H1 (cell line): ENCODE results near the gene APMAP. TPM values are rescaled to one million over a fixed set of nuclear protein-coding genes. Genes with fewer than 3 reads are reported as not detected.

Experiments used
- CTCF ChIA-PET: fragments of 300-600 bp; sonication (Branson Sonifier 250); formaldehyde crosslinking; loops from one replicate; lab custom pipeline; 2021; ENCODE audit not compliant: partially characterized antibody; lab: Charles Lee
- POLR2A ChIA-PET: fragments of 300-600 bp; sonication (Branson Sonifier 250); formaldehyde crosslinking; loops from one replicate; lab custom pipeline; 2021; ENCODE audit warnings: inconsistent platforms; ENCODE audit not compliant: partially characterized antibody; lab: Charles Lee
- DNase-seq, 2 experiments: peaks; one replicate each; pipeline versions ENCODE4 v3.0.0 to v3.0.0-alpha.2; 2010 to 2022; ENCODE audit warnings: low spot score in 2 of 2, low read depth in 1 of 2, mixed read lengths in 1 of 2
- FAIRE-seq: peaks from 2 replicates; lab custom pipeline; 2011; peaks lifted over from hg19 to GRCh38; lab: Jason Lieb, UNC
- H2AFZ ChIP-seq: 2 replicates; pipeline ENCODE4 v1.8.1; 2012; ENCODE audit warnings: low read length, inconsistent platforms
- H2AK5ac ChIP-seq: 2 replicates; pipeline ENCODE4 v1.6.1; 2013; ENCODE audit warnings: low read depth, low read length
- H2BK120ac ChIP-seq: replicated peaks from 2 replicates; pipeline ENCODE3; 2013; ENCODE audit warnings: low read depth, low read length, inconsistent platforms
- H2BK12ac ChIP-seq: 2 replicates; pipeline ENCODE4 v1.6.1; 2013; ENCODE audit warnings: low read depth, low read length
- H2BK15ac ChIP-seq: 2 replicates; pipeline ENCODE4 v1.6.1; 2013; ENCODE audit warnings: low read length
- H2BK20ac ChIP-seq: 2 replicates; pipeline ENCODE4 v1.6.1; 2013; ENCODE audit warnings: low read length
- H2BK5ac ChIP-seq: 2 replicates; pipeline ENCODE4 v1.6.1; 2013; ENCODE audit warnings: low read depth, low read length
- H3K14ac ChIP-seq: 2 replicates; pipeline ENCODE4 v1.6.1; 2013; ENCODE audit warnings: inconsistent platforms; ENCODE audit not compliant: insufficient read length
- H3K18ac ChIP-seq: 2 replicates; pipeline ENCODE4 v1.6.1; 2013; ENCODE audit warnings: low read length; ENCODE audit errors: extremely low read depth
- H3K23ac ChIP-seq: 2 replicates; pipeline ENCODE4 v1.6.1; 2013; ENCODE audit warnings: inconsistent platforms; ENCODE audit not compliant: insufficient read length
- H3K23me2 ChIP-seq: 2 replicates; pipeline ENCODE4 v1.6.1; 2013; ENCODE audit warnings: low read depth, low read length
- H3K27ac ChIP-seq: 2 replicates; pipeline ENCODE4 v1.6.1; 2011; ENCODE audit warnings: low read depth, low read length, inconsistent platforms
- H3K27me3 ChIP-seq, 4 experiments: replicated peaks in 1 of 4; 1 replicate in 1 of 4; 2 replicates in 3 of 4; pipeline versions ENCODE4 v1.6.1 to v1.8.1; 2011 to 2013; ENCODE audit warnings: low read length in 3 of 4, mild to moderate bottlenecking in 3 of 4, inconsistent platforms in 2 of 4, mixed read lengths in 2 of 4, moderate library complexity in 1 of 4; ENCODE audit not compliant: control insufficient read depth in 3 of 4, insufficient read depth in 3 of 4; ENCODE audit errors: extremely low read depth in 1 of 4
- H3K36me3 ChIP-seq, 4 experiments: 2 replicates each; pipeline versions ENCODE4 v1.6.1 to v1.8.1; 2011 to 2013; ENCODE audit warnings: mild to moderate bottlenecking in 4 of 4, low read length in 3 of 4, moderate library complexity in 2 of 4, control low read depth in 1 of 4, inconsistent platforms in 1 of 4; ENCODE audit not compliant: insufficient read depth in 4 of 4, control insufficient read depth in 2 of 4
- H3K4ac ChIP-seq: replicated peaks from 2 replicates; pipeline ENCODE3; 2013; ENCODE audit warnings: low read length, low read depth, mixed read lengths, inconsistent platforms; ENCODE audit not compliant: insufficient read length
- H3K4me1 ChIP-seq, 4 experiments: replicated peaks in 1 of 4; 1 replicate in 1 of 4; 2 replicates in 3 of 4; pipeline versions ENCODE4 v1.6.1 to v1.8.1; 2011 to 2013; ENCODE audit warnings: low read length in 3 of 4, inconsistent platforms in 2 of 4, mixed read lengths in 1 of 4; ENCODE audit not compliant: insufficient read depth in 4 of 4, control insufficient read depth in 3 of 4
- H3K4me2 ChIP-seq, 2 experiments: 2 replicates each; pipeline versions ENCODE4 v1.6.1 to v1.8.1; 2011 to 2013; ENCODE audit warnings: low read depth in 2 of 2, low read length in 2 of 2, control low read depth in 1 of 2, inconsistent platforms in 1 of 2, mild to moderate bottlenecking in 1 of 2; ENCODE audit not compliant: insufficient read depth in 1 of 2
- H3K4me3 ChIP-seq, 4 experiments: fragments of 200-600, 300-600 bp in 1 of 4; sonication (generic), shearing (Covaris generic), sonication (Bioruptor Twin) in 1 of 4; 2 replicates each; pipeline versions ENCODE4 v1.5.1 to v1.8.1; 2011 to 2016; ENCODE audit warnings: low read length in 4 of 4, low read depth in 3 of 4, control low read depth in 2 of 4, inconsistent platforms in 2 of 4, mild to moderate bottlenecking in 2 of 4, mixed read lengths in 1 of 4, moderate library complexity in 1 of 4; ENCODE audit not compliant: insufficient read depth in 2 of 4; ENCODE audit errors: extremely low read depth in 1 of 4
- H3K56ac ChIP-seq: replicated peaks from 2 replicates; pipeline ENCODE3; 2013; ENCODE audit warnings: low read depth, mild to moderate bottlenecking, mixed read lengths, low read length, inconsistent platforms; ENCODE audit not compliant: insufficient read length
- H3K79me1 ChIP-seq: 2 replicates; pipeline ENCODE4 v1.6.1; 2013; ENCODE audit warnings: low read depth, low read length, control low read depth
- H3K79me2 ChIP-seq, 2 experiments: 2 replicates each; pipeline versions ENCODE4 v1.6.1 to v1.8.1; 2012 to 2013; ENCODE audit warnings: low read length in 2 of 2, mild to moderate bottlenecking in 2 of 2, inconsistent platforms in 1 of 2; ENCODE audit not compliant: insufficient read depth in 2 of 2, control insufficient read depth in 1 of 2
- H3K9ac ChIP-seq, 4 experiments: replicated peaks in 1 of 4; 1 replicate in 1 of 4; 2 replicates in 3 of 4; pipeline versions ENCODE4 v1.6.1 to v1.8.1; 2011 to 2013; ENCODE audit warnings: low read depth in 3 of 4, low read length in 3 of 4, control low read depth in 2 of 4, mild to moderate bottlenecking in 2 of 4, moderate library complexity in 2 of 4, inconsistent platforms in 1 of 4; ENCODE audit errors: extremely low read depth in 1 of 4
- H3K9me3 ChIP-seq, 2 experiments: 2 replicates each; pipeline versions ENCODE4 v1.6.1 to v1.8.1; 2012 to 2013; ENCODE audit warnings: mild to moderate bottlenecking in 2 of 2, moderate library complexity in 2 of 2, control low read depth in 1 of 2, inconsistent platforms in 1 of 2, low read depth in 1 of 2, low read length in 1 of 2, mixed read lengths in 1 of 2; ENCODE audit not compliant: insufficient read depth in 2 of 2
- H4K20me1 ChIP-seq, 2 experiments: replicated peaks in 1 of 2; 2 replicates each; pipeline versions ENCODE3 to v1.8.1; 2011 to 2013; ENCODE audit warnings: inconsistent platforms in 2 of 2, low read length in 2 of 2, mild to moderate bottlenecking in 1 of 2; ENCODE audit not compliant: insufficient read depth in 2 of 2, control insufficient read depth in 1 of 2
- H4K5ac ChIP-seq: 2 replicates; pipeline ENCODE4 v1.6.1; 2013; ENCODE audit warnings: low read length, low read depth, mixed read lengths, inconsistent platforms; ENCODE audit not compliant: insufficient read length
- H4K8ac ChIP-seq: 2 replicates; pipeline ENCODE4 v1.8.0; 2013; ENCODE audit warnings: mild to moderate bottlenecking, moderate library complexity, low read length, inconsistent platforms; ENCODE audit not compliant: insufficient read depth; ENCODE audit errors: extremely low read depth
- H4K91ac ChIP-seq: replicated peaks from 2 replicates; pipeline ENCODE3; 2013; ENCODE audit warnings: low read length, mixed read lengths, inconsistent platforms; ENCODE audit not compliant: insufficient read length
- FOSL1 ChIP-seq: IDR thresholded peaks from 2 replicates; pipeline ENCODE4 v1.6.1; 2011; ENCODE audit warnings: mild to moderate bottlenecking, low read depth, low read length, moderate library complexity; ENCODE audit not compliant: insufficient read depth
- KDM1A ChIP-seq: fragments of 200-600, 300-600 bp; sonication (generic); IDR thresholded peaks from 2 replicates; pipeline ENCODE4 v1.7.1; 2016; ENCODE audit warnings: mild to moderate bottlenecking, low read length, borderline replicate concordance
- NRF1 ChIP-seq: IDR thresholded peaks from 2 replicates; pipeline ENCODE4 v1.6.1; 2011; ENCODE audit warnings: mild to moderate bottlenecking, low read depth, low read length, improper control_type of control experiment
- SP2 ChIP-seq: IDR thresholded peaks from 2 replicates; pipeline ENCODE4 v1.6.1; 2012; ENCODE audit warnings: mild to moderate bottlenecking, low read length, inconsistent platforms
- WGBS, 2 experiments: shearing (Covaris generic) in 1 of 2; methylation state at CpG; one replicate each; pipeline versions ENCODE4 v1.1.6 to v1.1.7; 2013 to 2015; ENCODE audit warnings: low lambda C conversion rate in 2 of 2, mixed read lengths in 2 of 2, inconsistent platforms in 1 of 2, low coverage in 1 of 2, missing lambda C conversion rate in 1 of 2; ENCODE audit not compliant: insufficient replicate concordance in 2 of 2, insufficient coverage in 1 of 2, insufficient read length in 1 of 2; ENCODE audit errors: extremely low coverage in 1 of 2, missing lambda C conversion rate in 1 of 2; 5-methylcytosine and 5-hydroxymethylcytosine counted together
- polyA plus RNA-seq, 7 experiments: library from polyadenylated mRNA; depleted of rRNA in 3 of 7; stranded (reverse) in 5 of 7; unstranded in 2 of 7; fragments of >200 nt in 5 of 7; fragments of 200-250 nt in 2 of 7; gene quantifications; 1 replicate in 5 of 7; 2 replicates in 1 of 7; 4 replicates in 1 of 7; pipeline versions ENCODE4 v1.2.1 to v1.2.3, GENCODE V29; 2011 to 2013; ENCODE audit warnings: missing spikeins in 2 of 7, mixed read lengths in 2 of 7
- total RNA-seq: library from RNA; stranded (reverse); fragmentation: NEBNext Ultra II Directional; extraction: Animal tissue kit (Norgen Biotek cat#: 25700); gene quantifications from 2 replicates; pipeline ENCODE4 v1.2.1, GENCODE V29; 2021
- TF ChIP-seq, protein P1 (sequence below): IDR thresholded peaks from 2 replicates; pipeline ENCODE4 v1.6.1; 2011; ENCODE audit warnings: low read depth, mild to moderate bottlenecking, low read length; ENCODE audit not compliant: insufficient read depth

Gene APMAP
- total and polyA plus RNA-seq, 2 of the 8 experiments (the other 6 are each of a cell fraction or from before 2014, with no cell fraction given), result 31.3 to 66.0 TPM

DNA sequence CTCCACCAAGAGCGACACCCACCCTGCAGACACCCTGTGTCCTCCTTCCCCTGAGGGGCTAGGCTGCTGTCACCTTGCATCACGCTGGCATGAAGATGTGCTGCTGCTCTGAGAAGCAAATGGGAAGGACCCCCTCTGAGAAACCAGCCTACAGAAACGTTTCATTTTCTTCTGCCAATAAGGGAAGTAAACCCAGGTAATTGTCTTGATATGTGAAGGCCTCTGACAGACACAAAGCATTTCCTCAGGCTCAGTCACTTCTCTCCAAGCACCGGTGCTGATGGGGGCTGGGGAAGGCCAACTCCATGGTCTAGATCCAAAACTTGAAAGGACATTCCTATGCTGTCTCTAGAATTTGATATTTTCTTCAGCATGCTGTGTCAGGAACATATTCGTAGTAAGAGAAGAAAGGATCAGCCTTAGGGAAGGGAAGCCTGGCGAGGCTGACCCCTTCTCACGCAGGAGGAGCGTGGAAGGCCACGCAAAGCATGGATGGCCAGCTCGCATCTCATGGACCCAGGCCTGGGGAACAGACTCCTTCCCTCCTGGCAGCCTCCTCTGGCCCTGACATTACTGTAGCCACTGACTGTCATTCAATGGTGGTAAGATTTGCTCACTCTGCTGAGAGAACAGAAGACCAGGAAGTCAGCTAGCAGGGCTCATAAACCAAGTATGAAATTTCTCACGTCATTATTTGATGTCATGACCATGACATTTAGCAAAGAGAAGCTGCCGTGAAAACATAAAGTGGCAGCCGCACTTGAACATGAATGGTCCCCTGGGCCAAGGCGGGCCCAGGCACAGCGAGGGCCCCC is 44.9 kb upstream of the APMAP start:
- POLR2A ChIA-PET, result no interaction called here
- Histone ChIP-seq H3K4me3 (no peak overlapping the region), H3K14ac (no peak overlapping the region), H3K4ac (no peak overlapping the region), H3K23me2 (no peaks in the 10 kb centered on the region)
- TF ChIP-seq, protein P1, sequence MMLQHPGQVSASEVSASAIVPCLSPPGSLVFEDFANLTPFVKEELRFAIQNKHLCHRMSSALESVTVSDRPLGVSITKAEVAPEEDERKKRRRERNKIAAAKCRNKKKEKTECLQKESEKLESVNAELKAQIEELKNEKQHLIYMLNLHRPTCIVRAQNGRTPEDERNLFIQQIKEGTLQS, result no peak
- TF ChIP-seq NRF1 (no peak), SP2 (no peak), KDM1A (no peak), FOSL1 (no peak)
- TF ChIP-seq, all 59 proteins: peak for 0
- H2AK5ac ChIP-seq, result no peak overlapping the region
- CTCF ChIA-PET, result no interaction called here
- H3K4me1 ChIP-seq, result peaks cover 0 to 5% (median 1%) of the 10 kb centered on the region in 4 experiments; a peak in 3 of 7 replicates
- no peak overlapping the region for H3K4me2 ChIP-seq
- H3K36me3 ChIP-seq, result no peaks in the 10 kb centered on the region
- no peak overlapping the region for H3K9ac ChIP-seq
- no peaks in the 10 kb centered on the region for H3K79me1 ChIP-seq
- H2BK120ac ChIP-seq, result no peak overlapping the region
- H3K56ac ChIP-seq, result no peak overlapping the region
- no peak overlapping the region for H4K5ac ChIP-seq
- DNase-seq (no peak), FAIRE-seq (no peak)
- no peak overlapping the region for H4K91ac ChIP-seq
- no peaks in the 10 kb centered on the region for H3K9me3 ChIP-seq
- no peak overlapping the region for H2AFZ ChIP-seq
- H4K20me1 ChIP-seq, result no peaks in the 10 kb centered on the region
- 0 out of 2 replicates have a peak overlapping the region, but pooled peaks have one; percentile 0 for H4K8ac ChIP-seq
- WGBS, 2 experiments, result 89% methylated on average over 15 of the region's 15 CpGs; no CpG with 5 or more reads in 1 of the 2 experiments
- H2BK20ac ChIP-seq, result no peak overlapping the region
- no peak overlapping the region for H2BK5ac ChIP-seq
- no peak overlapping the region for H3K27ac ChIP-seq
- H2BK12ac ChIP-seq, result no peak overlapping the region
- no peaks in the 10 kb centered on the region; a peak in 1 of 7 replicates for H3K27me3 ChIP-seq
- no peak overlapping the region for H3K18ac ChIP-seq
- H2BK15ac ChIP-seq, result no peak overlapping the region
- no peak overlapping the region for H3K23ac ChIP-seq
- H3K79me2 ChIP-seq, result no peaks in the 10 kb centered on the region
